AG04450 (cell line): ENCODE results near the gene ADAMTS2. TPM values are rescaled to one million over a fixed set of nuclear protein-coding genes. Genes with fewer than 3 reads are reported as not detected.

Experiments used
- CTCF ChIA-PET: fragments of 300-600, 350-600 bp; formaldehyde crosslinking; extraction: SDS; loops from one replicate; lab custom pipeline; 2022; ENCODE audit warnings: antibody characterized with exemption, inconsistent platforms; lab: Charles Lee
- POLR2A ChIA-PET: fragments of 350-600 bp; formaldehyde crosslinking; extraction: SDS; loops from one replicate; lab custom pipeline; 2021; ENCODE audit warnings: antibody characterized with exemption, inconsistent platforms; lab: Yijun Ruan, JAX
- DNase-seq: peaks from one replicate; pipeline ENCODE4 v3.0.0-alpha.2; 2011; ENCODE audit warnings: low read depth, low spot score
- H3K27ac ChIP-seq: one replicate; pipeline ENCODE4 v1.5.1; 2012; ENCODE audit warnings: low read depth, low read length, control low read depth
- H3K27me3 ChIP-seq: one replicate; pipeline ENCODE4 v1.6.0; 2012; ENCODE audit warnings: low read length; ENCODE audit not compliant: control insufficient read depth, insufficient read depth
- H3K4me3 ChIP-seq: 2 replicates; pipeline ENCODE4 v1.5.1; 2011; ENCODE audit warnings: mild to moderate bottlenecking, low read depth, low read length, control low read depth
- H3K9me3 ChIP-seq: 2 replicates; pipeline ENCODE4 v1.5.1; 2012; ENCODE audit warnings: low read length; ENCODE audit not compliant: control insufficient read depth, insufficient read depth
- polyA plus RNA-seq: library from polyadenylated mRNA; depleted of rRNA; stranded (reverse); fragments of >200 nt; gene quantifications from 2 replicates; pipeline ENCODE4 v1.2.3, GENCODE V29; 2011
- TF ChIP-seq, protein P1 (sequence below): IDR thresholded peaks from 2 replicates; pipeline ENCODE4 v1.5.1; 2011; ENCODE audit warnings: low read depth, low read length, control low read depth, inconsistent platforms

The ADAMTS2 gene
- polyA plus RNA-seq, 1 experiment, result 22.6 TPM

DNA sequence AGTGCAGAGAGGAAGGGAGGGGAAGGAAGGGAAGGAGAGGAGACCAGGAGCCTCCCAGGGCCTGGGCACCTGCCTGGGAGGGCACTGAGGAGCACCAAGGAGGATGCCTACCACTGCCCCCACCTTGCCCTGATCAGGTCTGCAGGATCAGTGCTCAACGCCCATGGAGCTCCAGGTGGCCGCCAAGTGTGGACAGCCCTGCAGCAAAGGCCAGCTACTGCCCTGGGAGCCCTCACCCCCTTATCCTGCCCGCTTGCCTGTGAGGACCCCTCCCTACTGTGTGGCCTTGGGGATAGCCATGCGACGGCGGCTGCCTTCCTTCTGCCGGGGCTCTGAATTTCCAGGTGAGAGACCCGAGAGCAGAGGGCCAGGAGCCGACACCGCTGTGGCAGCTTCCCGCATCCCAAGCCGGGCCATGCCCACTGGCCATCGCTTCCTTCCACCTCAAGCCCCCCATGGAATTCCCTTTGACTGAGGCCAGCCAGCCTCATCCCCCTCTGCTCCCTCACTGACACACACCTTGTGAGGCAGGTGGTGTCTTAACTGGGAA is 12.4 kb downstream of the ADAMTS2 start:
- no peaks in the 10 kb centered on the region for H3K27me3 ChIP-seq
- TF ChIP-seq, protein P1, sequence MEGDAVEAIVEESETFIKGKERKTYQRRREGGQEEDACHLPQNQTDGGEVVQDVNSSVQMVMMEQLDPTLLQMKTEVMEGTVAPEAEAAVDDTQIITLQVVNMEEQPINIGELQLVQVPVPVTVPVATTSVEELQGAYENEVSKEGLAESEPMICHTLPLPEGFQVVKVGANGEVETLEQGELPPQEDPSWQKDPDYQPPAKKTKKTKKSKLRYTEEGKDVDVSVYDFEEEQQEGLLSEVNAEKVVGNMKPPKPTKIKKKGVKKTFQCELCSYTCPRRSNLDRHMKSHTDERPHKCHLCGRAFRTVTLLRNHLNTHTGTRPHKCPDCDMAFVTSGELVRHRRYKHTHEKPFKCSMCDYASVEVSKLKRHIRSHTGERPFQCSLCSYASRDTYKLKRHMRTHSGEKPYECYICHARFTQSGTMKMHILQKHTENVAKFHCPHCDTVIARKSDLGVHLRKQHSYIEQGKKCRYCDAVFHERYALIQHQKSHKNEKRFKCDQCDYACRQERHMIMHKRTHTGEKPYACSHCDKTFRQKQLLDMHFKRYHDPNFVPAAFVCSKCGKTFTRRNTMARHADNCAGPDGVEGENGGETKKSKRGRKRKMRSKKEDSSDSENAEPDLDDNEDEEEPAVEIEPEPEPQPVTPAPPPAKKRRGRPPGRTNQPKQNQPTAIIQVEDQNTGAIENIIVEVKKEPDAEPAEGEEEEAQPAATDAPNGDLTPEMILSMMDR, result no peak
- no peak for DNase-seq
- H3K9me3 ChIP-seq, result no peaks in the 10 kb centered on the region; the same call in 1 of the 2 replicates
- no peak overlapping the region for H3K4me3 ChIP-seq
- CTCF ChIA-PET, result interaction anchor here (0.7 to 0.8 kb wide), 2 partner anchors 165 kb away, joined by 5 to 6 read pairs; no protein-coding TSS in a partner anchor
- no peak overlapping the region for H3K27ac ChIP-seq
- POLR2A ChIA-PET, result no interaction called here

DNA sequence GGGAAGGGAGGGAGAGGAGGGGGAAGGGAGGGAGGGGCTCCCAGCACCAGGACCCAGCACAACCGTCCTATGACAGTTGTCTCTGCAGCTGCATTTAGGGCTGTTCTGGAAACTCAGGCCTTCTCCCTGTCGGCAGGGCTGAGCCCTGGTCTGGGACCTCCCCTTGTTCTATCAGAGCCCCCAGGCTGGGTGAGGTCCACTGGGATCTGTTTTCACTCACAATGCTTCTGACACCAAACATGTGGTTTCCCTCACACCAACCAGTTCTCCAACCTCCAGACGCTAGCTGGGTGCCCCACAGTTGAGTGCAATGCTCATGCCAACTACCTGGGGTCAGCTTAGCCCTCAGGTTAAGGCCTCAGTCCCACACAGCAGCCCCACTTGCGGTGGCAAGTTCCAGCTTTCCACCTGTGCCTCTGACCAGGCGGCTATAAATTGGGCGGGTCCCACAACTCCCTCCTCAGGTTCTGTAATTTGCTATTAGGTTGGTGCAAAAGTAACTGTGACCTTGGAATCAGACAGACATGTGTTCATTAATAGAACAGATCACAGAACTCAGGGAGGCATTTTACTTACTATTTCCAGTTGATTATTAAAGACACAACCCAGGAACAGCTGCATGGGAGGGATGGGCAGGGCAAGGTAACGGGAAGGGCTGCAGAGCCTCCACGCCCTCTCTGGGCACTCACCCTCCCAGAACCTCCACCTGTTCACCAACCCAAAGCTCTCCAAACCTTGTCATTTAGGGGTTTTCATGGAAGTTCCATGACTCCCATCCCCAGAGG is 13.5 kb downstream of the ADAMTS2 start:
- H3K4me3 ChIP-seq, result no peak overlapping the region
- DNase-seq, result no peak
- TF ChIP-seq, protein P1, result no peak
- H3K27ac ChIP-seq, result no peak overlapping the region
- no peaks in the 10 kb centered on the region for H3K27me3 ChIP-seq
- H3K9me3 ChIP-seq, result no peaks in the 10 kb centered on the region; the same call in 1 of the 2 replicates
- ChIA-PET POLR2A (no interaction called here), CTCF (interaction anchor here (0.8 kb wide), 1 partner anchor 164 kb away, joined by 6 read pairs; no protein-coding TSS in a partner anchor)

DNA sequence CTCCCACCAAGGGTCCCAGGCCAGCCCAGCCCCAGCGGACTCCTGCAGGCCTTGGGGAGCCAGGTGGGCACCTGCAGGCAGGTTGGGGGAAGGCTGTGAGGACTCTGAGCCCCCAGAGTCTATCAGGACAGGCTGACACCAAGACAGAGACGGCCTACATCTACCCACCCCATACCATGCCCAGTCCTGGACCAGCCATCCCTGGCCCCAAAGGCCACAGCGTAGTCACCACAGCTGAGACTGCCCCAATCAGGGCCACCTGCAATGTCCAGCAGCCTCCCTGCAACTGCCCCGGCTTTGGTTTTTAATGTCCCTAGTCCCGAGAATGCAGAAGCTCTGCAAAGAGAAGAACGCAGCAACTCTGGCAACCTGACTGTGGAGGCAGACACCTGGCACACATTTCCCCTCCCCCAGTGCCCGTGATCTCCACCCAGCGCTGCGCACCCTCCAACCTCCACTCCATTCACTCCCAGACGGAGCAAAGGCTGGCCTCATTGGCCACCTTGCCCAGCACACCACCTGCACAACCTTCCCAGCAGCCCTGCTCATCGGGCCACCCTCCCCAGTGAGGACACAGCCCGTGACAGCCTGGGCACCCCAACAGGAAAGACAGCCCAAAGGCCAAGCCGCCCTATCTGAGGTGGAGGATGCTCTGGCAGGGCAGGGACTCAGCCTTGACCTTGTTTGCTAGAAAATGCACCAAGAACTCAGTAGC is 14.9 kb downstream of the ADAMTS2 start:
- ChIA-PET CTCF (no interaction called here), POLR2A (no interaction called here)
- Histone ChIP-seq H3K27ac (no peak overlapping the region), H3K4me3 (no peak overlapping the region), H3K9me3 (no peaks in the 10 kb centered on the region), H3K27me3 (no peaks in the 10 kb centered on the region)
- no peak for DNase-seq
- TF ChIP-seq, protein P1, result no peak

DNA sequence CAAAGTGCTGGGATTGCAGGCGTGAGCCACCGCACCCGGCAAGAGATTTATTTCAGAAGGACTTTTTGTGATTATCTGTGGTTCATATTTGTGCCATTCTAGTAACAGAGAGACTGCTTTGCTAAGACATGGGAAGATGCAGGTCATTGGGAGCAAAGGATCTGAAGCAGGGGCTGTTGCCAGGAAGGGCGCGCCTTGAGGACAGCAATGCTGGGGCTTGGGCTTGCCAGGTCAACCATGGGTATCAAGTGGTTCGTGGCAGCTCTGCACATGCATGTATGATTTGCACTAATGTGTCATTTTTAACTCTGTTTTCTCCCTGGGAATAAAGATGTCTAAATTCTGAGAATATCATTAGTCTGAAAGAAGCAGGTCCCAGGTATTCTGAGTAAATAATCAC is 17.0 kb downstream of the ADAMTS2 start:
- POLR2A ChIA-PET, result no interaction called here
- Histone ChIP-seq H3K9me3 (no peaks in the 10 kb centered on the region), H3K27me3 (no peaks in the 10 kb centered on the region), H3K27ac (no peak overlapping the region), H3K4me3 (no peak overlapping the region)
- CTCF ChIA-PET, result no interaction called here
- no peak for DNase-seq
- TF ChIP-seq, protein P1, result no peak
